ENCODE results near the gene ABCA7.
A peak's percentile ranks its signal among the peaks of the same experiment; 100 is the strongest.

Gene ABCA7

GRCh38 chr19:1041272-1041834, 1.4 kb downstream of the ABCA7 start:
- DNase-seq, result no peak

GRCh38 chr19:1041835-1042685, 2.2 kb downstream of the ABCA7 start:
- no peak for DNase-seq

- DNase-seq, result no peak
These were observed 3.0 kb downstream of the ABCA7 start for GRCh38 chr19:1042689-1043511.

- DNase-seq, result peak; percentile 93
These were observed 5.3 kb downstream of the ABCA7 start for GRCh38 chr19:1045247-1045603.

GRCh38 chr19:1046117-1046626, 6.3 kb downstream of the ABCA7 start:
- DNase-seq, result no peak

GRCh38 chr19:1046836-1047695, 7.2 kb downstream of the ABCA7 start:
- DNase-seq, result no peak

GRCh38 chr19:1047696-1048147, 7.8 kb downstream of the ABCA7 start:
- no peak for DNase-seq

- no peak for DNase-seq
These were observed 9.2 kb downstream of the ABCA7 start for GRCh38 chr19:1049106-1049505.

- DNase-seq, result no peak
These were observed 9.9 kb downstream of the ABCA7 start for GRCh38 chr19:1049800-1050199.

GRCh38 chr19:1050989-1051788, 11.3 kb downstream of the ABCA7 start:
- no peak for DNase-seq

GRCh38 chr19:1051791-1052190, 11.9 kb downstream of the ABCA7 start:
- DNase-seq, result no peak

- DNase-seq, result no peak
These were observed 12.6 kb downstream of the ABCA7 start for GRCh38 chr19:1052349-1052975.

- no peak for DNase-seq
These were observed 13.5 kb downstream of the ABCA7 start for GRCh38 chr19:1053176-1054101.

- no peak for DNase-seq
These were observed 14.5 kb downstream of the ABCA7 start for GRCh38 chr19:1054102-1055027.

- no peak for DNase-seq
These were observed 15.1 kb downstream of the ABCA7 start for GRCh38 chr19:1055028-1055425.

- no peak for DNase-seq
These were observed 16.1 kb downstream of the ABCA7 start for GRCh38 chr19:1055886-1056620.

GRCh38 chr19:1057176-1057855, 17.4 kb downstream of the ABCA7 start:
- peak; percentile 42 for DNase-seq

All from activated CD4-positive, alpha-beta T cell treated with anti-CD3 and anti-CD28 coated beads for 48 hours (primary cell).